ENCODE measurements around the gene MAP1LC3A.

Gene MAP1LC3A

DNA sequence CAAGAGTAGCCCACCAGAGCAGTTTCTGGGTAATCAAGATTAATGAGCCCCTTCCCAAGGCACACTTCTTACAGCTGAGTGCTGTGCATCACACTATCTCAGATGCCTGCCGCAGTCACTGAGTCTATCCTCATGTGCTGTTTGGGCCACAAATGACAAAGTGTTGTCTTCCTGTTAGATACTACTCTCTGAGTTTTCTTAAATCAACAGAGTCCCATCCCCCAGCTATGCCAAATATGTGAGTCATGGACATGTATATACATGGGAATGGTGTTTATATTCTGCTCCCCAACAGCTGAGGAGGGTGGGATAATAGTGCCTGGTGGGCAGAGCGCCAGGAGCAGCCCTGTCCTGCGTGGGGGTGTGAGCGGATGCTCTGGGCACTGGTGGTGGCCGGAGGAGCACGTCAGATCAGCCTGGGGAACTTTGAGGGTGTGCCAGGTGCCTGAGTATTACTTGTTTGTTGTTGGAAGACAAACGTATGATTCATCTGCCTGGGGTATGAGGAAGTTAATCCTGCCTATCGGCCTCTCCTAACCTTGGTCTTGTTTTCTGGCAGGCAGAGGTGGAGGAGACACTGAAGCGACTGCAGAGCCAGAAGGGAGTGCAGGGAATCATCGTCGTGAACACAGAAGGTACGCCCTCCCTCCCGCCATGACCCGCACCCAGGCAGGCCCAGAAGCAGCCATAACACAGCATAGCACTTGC, 32.7 kb upstream of the MAP1LC3A start:
- WGBS (ENCODE audit: extremely low coverage, insufficient coverage, low lambda C conversion rate) = no CpG with 5 or more reads among the region's 14 CpGs
- H3K4me3 ChIP-seq (ENCODE audit: low read length) = no peak overlapping the region
- no peak overlapping the region for H3K56ac ChIP-seq (ENCODE audit: low read length)
- peak; percentile 51 for DNase-seq
- H4K5ac ChIP-seq (ENCODE audit: low read length) = no peak overlapping the region
- H3K27ac ChIP-seq (ENCODE audit: low read depth, low read length) = no peak overlapping the region
- peaks cover 8% of the 10 kb centered on the region for H3K36me3 ChIP-seq (ENCODE audit: control insufficient read depth, insufficient read depth, low read length)
- H3K18ac ChIP-seq (ENCODE audit: low read length) = no peak overlapping the region
- no peak overlapping the region for H2BK120ac ChIP-seq (ENCODE audit: low read depth, low read length)
- H3K9ac ChIP-seq (ENCODE audit: low read length) = no peak overlapping the region
- no peak overlapping the region for H4K8ac ChIP-seq (ENCODE audit: low read depth, low read length)
- no peak overlapping the region for H3K4me2 ChIP-seq (ENCODE audit: low read length)
- no peak overlapping the region for H2BK5ac ChIP-seq (ENCODE audit: low read length)
- H2AK5ac ChIP-seq (ENCODE audit: low read length) = no peak overlapping the region
- H3K4me1 ChIP-seq (ENCODE audit: control insufficient read depth, low read depth, low read length) = no peaks in the 10 kb centered on the region
- H3K23ac ChIP-seq (ENCODE audit: low read length) = no peak overlapping the region
- H2BK15ac ChIP-seq (replicated peaks; ENCODE audit: low read depth) = no peak overlapping the region
- peaks cover 19% of the 10 kb centered on the region for H3K79me2 ChIP-seq (ENCODE audit: control insufficient read depth, insufficient read depth, low read length)
- no peak overlapping the region for H3K4ac ChIP-seq (ENCODE audit: low read depth, low read length)
- H3K79me1 ChIP-seq (ENCODE audit: low read length) = peaks cover 20% of the 10 kb centered on the region
- H3K27me3 ChIP-seq (ENCODE audit: insufficient read depth, low read length, poor library complexity) = no peaks in the 10 kb centered on the region

DNA sequence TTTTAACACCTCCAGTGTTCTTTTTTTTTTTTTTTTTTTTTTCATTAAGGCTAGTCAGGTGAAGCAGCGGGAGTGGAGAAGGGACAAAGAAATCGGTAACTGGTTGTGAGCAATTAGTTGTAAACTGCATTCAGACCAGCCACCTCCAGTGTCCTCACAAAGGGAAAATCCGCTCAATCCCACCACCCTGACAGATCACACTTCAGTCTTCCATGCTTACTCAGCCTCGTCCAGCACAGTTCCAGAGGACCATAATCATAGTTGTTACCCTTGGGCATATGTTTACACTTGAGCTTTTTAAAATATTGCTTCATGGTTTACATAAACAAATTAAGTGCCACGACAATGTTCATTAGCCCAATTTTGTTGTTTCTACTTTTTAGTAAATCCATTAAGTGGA, 32.1 kb upstream of the MAP1LC3A start:
- H2AK5ac ChIP-seq (ENCODE audit: low read length) = no peak overlapping the region
- H3K23ac ChIP-seq (ENCODE audit: low read length) = no peak overlapping the region
- peaks cover 19% of the 10 kb centered on the region for H3K79me2 ChIP-seq (ENCODE audit: control insufficient read depth, insufficient read depth, low read length)
- H3K4me2 ChIP-seq (ENCODE audit: low read length) = no peak overlapping the region
- peaks cover 22% of the 10 kb centered on the region for H3K79me1 ChIP-seq (ENCODE audit: low read length)
- H3K56ac ChIP-seq (ENCODE audit: low read length) = no peak overlapping the region
- no peak for DNase-seq
- H2BK120ac ChIP-seq (ENCODE audit: low read depth, low read length) = no peak overlapping the region
- H4K5ac ChIP-seq (ENCODE audit: low read length) = no peak overlapping the region
- H3K27me3 ChIP-seq (ENCODE audit: insufficient read depth, low read length, poor library complexity) = no peaks in the 10 kb centered on the region
- no peak overlapping the region for H3K27ac ChIP-seq (ENCODE audit: low read depth, low read length)
- H3K9ac ChIP-seq (ENCODE audit: low read length) = no peak overlapping the region
- WGBS (ENCODE audit: extremely low coverage, insufficient coverage, low lambda C conversion rate) = no CpG with 5 or more reads among the region's 5 CpGs
- H3K36me3 ChIP-seq (ENCODE audit: control insufficient read depth, insufficient read depth, low read length) = peaks cover 8% of the 10 kb centered on the region
- H3K4me3 ChIP-seq (ENCODE audit: low read length) = no peak overlapping the region
- no peaks in the 10 kb centered on the region for H3K4me1 ChIP-seq (ENCODE audit: control insufficient read depth, low read depth, low read length)
- H3K18ac ChIP-seq (ENCODE audit: low read length) = no peak overlapping the region
- H2BK5ac ChIP-seq (ENCODE audit: low read length) = no peak overlapping the region
- H2BK15ac ChIP-seq (replicated peaks; ENCODE audit: low read depth) = no peak overlapping the region
- H3K4ac ChIP-seq (ENCODE audit: low read depth, low read length) = no peak overlapping the region
- H4K8ac ChIP-seq (ENCODE audit: low read depth, low read length) = no peak overlapping the region

DNA sequence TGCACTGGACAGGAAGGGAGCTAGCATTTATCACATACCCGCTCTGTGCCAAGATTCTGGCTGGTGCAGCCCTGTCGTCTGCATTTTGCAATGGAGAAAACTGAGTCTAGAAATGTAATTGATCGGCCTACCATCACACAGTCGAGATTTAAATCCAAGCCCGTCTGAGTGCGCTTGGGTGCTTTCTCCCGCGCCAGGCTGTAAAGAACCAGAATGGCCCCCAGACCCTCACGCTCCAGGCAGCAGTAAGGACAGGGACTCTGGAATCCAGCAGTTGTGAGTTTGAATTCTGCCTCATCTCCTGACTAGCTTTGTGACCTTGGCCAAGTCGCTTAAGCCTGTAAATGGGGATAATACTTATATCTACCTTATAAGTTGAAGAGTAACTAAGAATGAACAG, 31.5 kb upstream of the MAP1LC3A start:
- Histone ChIP-seq H4K5ac (ENCODE audit: low read length) (no peak overlapping the region), H4K8ac (ENCODE audit: low read depth, low read length) (no peak overlapping the region), H3K79me1 (ENCODE audit: low read length) (peaks cover 26% of the 10 kb centered on the region), H3K4ac (ENCODE audit: low read depth, low read length) (no peak overlapping the region), H3K56ac (ENCODE audit: low read length) (no peak overlapping the region), H3K4me2 (ENCODE audit: low read length) (no peak overlapping the region), H3K23ac (ENCODE audit: low read length) (no peak overlapping the region), H2AK5ac (ENCODE audit: low read length) (no peak overlapping the region), H2BK120ac (ENCODE audit: low read depth, low read length) (no peak overlapping the region), H3K27me3 (ENCODE audit: insufficient read depth, low read length, poor library complexity) (no peaks in the 10 kb centered on the region), H3K27ac (ENCODE audit: low read depth, low read length) (no peak overlapping the region), H3K4me1 (ENCODE audit: control insufficient read depth, low read depth, low read length) (no peaks in the 10 kb centered on the region), H2BK5ac (ENCODE audit: low read length) (no peak overlapping the region), H3K79me2 (ENCODE audit: control insufficient read depth, insufficient read depth, low read length) (peaks cover 19% of the 10 kb centered on the region), H2BK15ac (replicated peaks; ENCODE audit: low read depth) (no peak overlapping the region), H3K4me3 (ENCODE audit: low read length) (no peak overlapping the region), H3K36me3 (ENCODE audit: control insufficient read depth, insufficient read depth, low read length) (peaks cover 8% of the 10 kb centered on the region), H3K9ac (ENCODE audit: low read length) (no peak overlapping the region), H3K18ac (ENCODE audit: low read length) (no peak overlapping the region)
- WGBS (ENCODE audit: extremely low coverage, insufficient coverage, low lambda C conversion rate) = no CpG with 5 or more reads among the region's 10 CpGs
- DNase-seq = no peak

DNA sequence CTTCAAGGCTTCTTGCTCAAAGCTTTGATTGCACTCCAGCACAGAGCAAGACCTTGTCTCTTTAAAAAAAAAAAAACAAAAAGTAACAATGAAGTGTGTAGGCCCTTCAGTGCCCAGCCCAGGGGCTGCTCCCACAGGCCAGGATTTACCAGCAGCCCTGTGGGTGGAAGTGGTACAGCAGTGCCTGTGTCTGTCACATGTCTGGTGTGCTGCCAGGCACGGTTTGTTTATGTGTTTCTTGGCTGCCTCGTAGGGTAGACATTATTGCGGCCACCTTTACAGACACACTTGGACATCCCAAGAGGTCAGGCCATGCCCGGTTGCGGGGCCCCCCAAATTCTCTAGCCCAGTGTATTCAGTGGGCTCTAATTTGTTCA, 29.6 kb upstream of the MAP1LC3A start:
- H3K79me1 ChIP-seq (ENCODE audit: low read length) = peaks cover 17% of the 10 kb centered on the region
- no peak overlapping the region for H3K23ac ChIP-seq (ENCODE audit: low read length)
- H3K79me2 ChIP-seq (ENCODE audit: control insufficient read depth, insufficient read depth, low read length) = peaks cover 8% of the 10 kb centered on the region
- H2AK5ac ChIP-seq (ENCODE audit: low read length) = no peak overlapping the region
- H3K36me3 ChIP-seq (ENCODE audit: control insufficient read depth, insufficient read depth, low read length) = peaks cover 10% of the 10 kb centered on the region
- no peak overlapping the region for H2BK15ac ChIP-seq (replicated peaks; ENCODE audit: low read depth)
- H3K27ac ChIP-seq (ENCODE audit: low read depth, low read length) = no peak overlapping the region
- H3K4ac ChIP-seq (ENCODE audit: low read depth, low read length) = no peak overlapping the region
- WGBS (ENCODE audit: extremely low coverage, insufficient coverage, low lambda C conversion rate) = no CpG with 5 or more reads among the region's 5 CpGs
- no peak overlapping the region for H2BK120ac ChIP-seq (ENCODE audit: low read depth, low read length)
- no peaks in the 10 kb centered on the region for H3K27me3 ChIP-seq (ENCODE audit: insufficient read depth, low read length, poor library complexity)
- H3K4me1 ChIP-seq (ENCODE audit: control insufficient read depth, low read depth, low read length) = no peaks in the 10 kb centered on the region
- no peak overlapping the region for H4K5ac ChIP-seq (ENCODE audit: low read length)
- H3K4me2 ChIP-seq (ENCODE audit: low read length) = no peak overlapping the region
- H3K18ac ChIP-seq (ENCODE audit: low read length) = no peak overlapping the region
- H2BK5ac ChIP-seq (ENCODE audit: low read length) = no peak overlapping the region
- H4K8ac ChIP-seq (ENCODE audit: low read depth, low read length) = no peak overlapping the region
- H3K9ac ChIP-seq (ENCODE audit: low read length) = no peak overlapping the region
- DNase-seq = no peak
- H3K4me3 ChIP-seq (ENCODE audit: low read length) = no peak overlapping the region
- no peak overlapping the region for H3K56ac ChIP-seq (ENCODE audit: low read length)

DNA sequence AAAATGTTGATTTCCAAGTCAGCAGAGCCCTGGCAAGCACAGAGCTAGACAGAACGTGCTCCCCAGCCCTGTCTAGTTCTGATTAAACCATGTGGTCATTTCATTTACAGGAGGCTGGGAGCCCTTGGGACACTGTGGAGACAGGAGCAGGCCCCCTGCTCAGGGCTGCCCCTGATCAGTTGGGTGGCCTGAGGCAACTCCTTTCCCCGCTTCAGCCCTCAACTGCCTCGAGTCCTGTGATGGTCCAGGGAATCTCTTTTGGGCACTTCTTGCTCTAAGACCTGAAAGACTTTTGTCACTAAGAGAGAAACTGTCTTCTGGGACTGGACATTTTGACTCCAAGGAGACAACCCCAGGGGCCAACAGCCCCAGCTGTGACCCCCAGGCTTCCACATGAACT, 28.8 kb upstream of the MAP1LC3A start:
- Histone ChIP-seq H2BK120ac (ENCODE audit: low read depth, low read length) (no peak overlapping the region), H3K4me1 (ENCODE audit: control insufficient read depth, low read depth, low read length) (no peaks in the 10 kb centered on the region), H3K4me2 (ENCODE audit: low read length) (no peak overlapping the region), H3K23ac (ENCODE audit: low read length) (no peak overlapping the region), H3K36me3 (ENCODE audit: control insufficient read depth, insufficient read depth, low read length) (peaks cover 13% of the 10 kb centered on the region), H3K27ac (ENCODE audit: low read depth, low read length) (no peak overlapping the region), H4K8ac (ENCODE audit: low read depth, low read length) (no peak overlapping the region), H3K56ac (ENCODE audit: low read length) (no peak overlapping the region), H2BK15ac (replicated peaks; ENCODE audit: low read depth) (no peak overlapping the region), H4K5ac (ENCODE audit: low read length) (no peak overlapping the region), H2AK5ac (ENCODE audit: low read length) (no peak overlapping the region), H3K27me3 (ENCODE audit: insufficient read depth, low read length, poor library complexity) (no peaks in the 10 kb centered on the region), H2BK5ac (ENCODE audit: low read length) (no peak overlapping the region), H3K4ac (ENCODE audit: low read depth, low read length) (no peak overlapping the region), H3K18ac (ENCODE audit: low read length) (no peak overlapping the region), H3K9ac (ENCODE audit: low read length) (no peak overlapping the region), H3K79me2 (ENCODE audit: control insufficient read depth, insufficient read depth, low read length) (peaks cover 3% of the 10 kb centered on the region), H3K4me3 (ENCODE audit: low read length) (no peak overlapping the region), H3K79me1 (ENCODE audit: low read length) (peaks cover 15% of the 10 kb centered on the region)
- WGBS (ENCODE audit: extremely low coverage, insufficient coverage, low lambda C conversion rate) = no CpG with 5 or more reads among the region's 3 CpGs
- no peak for DNase-seq

DNA sequence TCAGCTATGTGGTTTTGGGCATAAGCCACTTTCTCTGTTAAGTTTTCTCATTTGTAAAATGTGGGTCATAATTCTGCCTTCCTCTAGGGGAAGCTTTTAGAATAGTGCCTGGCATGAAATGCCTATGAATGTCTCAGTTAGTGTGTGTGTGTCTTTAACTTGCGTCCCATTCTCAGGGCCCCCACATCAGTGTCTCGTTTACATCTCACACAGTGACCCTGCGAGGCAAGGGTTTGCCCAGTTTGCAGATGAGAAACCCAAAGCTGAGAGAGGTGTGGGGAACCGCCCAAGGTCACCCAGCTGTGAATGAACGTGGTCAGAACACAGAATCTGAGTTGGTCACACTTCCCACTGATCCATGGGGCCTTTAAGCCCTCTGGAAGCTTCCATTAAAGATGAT, 28.2 kb upstream of the MAP1LC3A start:
- H2BK15ac ChIP-seq (replicated peaks; ENCODE audit: low read depth) = no peak overlapping the region
- no peak overlapping the region for H3K56ac ChIP-seq (ENCODE audit: low read length)
- no peak overlapping the region for H3K27ac ChIP-seq (ENCODE audit: low read depth, low read length)
- no peak overlapping the region for H4K8ac ChIP-seq (ENCODE audit: low read depth, low read length)
- H3K4me2 ChIP-seq (ENCODE audit: low read length) = no peak overlapping the region
- no CpG with 5 or more reads among the region's 5 CpGs for WGBS (ENCODE audit: extremely low coverage, insufficient coverage, low lambda C conversion rate)
- no peak for DNase-seq
- no peak overlapping the region for H2AK5ac ChIP-seq (ENCODE audit: low read length)
- H3K4ac ChIP-seq (ENCODE audit: low read depth, low read length) = no peak overlapping the region
- no peak overlapping the region for H2BK5ac ChIP-seq (ENCODE audit: low read length)
- H3K18ac ChIP-seq (ENCODE audit: low read length) = no peak overlapping the region
- H3K79me2 ChIP-seq (ENCODE audit: control insufficient read depth, insufficient read depth, low read length) = peaks cover 2% of the 10 kb centered on the region
- H3K9ac ChIP-seq (ENCODE audit: low read length) = no peak overlapping the region
- H3K36me3 ChIP-seq (ENCODE audit: control insufficient read depth, insufficient read depth, low read length) = peaks cover 15% of the 10 kb centered on the region
- H4K5ac ChIP-seq (ENCODE audit: low read length) = no peak overlapping the region
- H3K4me1 ChIP-seq (ENCODE audit: control insufficient read depth, low read depth, low read length) = no peaks in the 10 kb centered on the region
- peaks cover 13% of the 10 kb centered on the region for H3K79me1 ChIP-seq (ENCODE audit: low read length)
- no peak overlapping the region for H3K4me3 ChIP-seq (ENCODE audit: low read length)
- H2BK120ac ChIP-seq (ENCODE audit: low read depth, low read length) = no peak overlapping the region
- H3K27me3 ChIP-seq (ENCODE audit: insufficient read depth, low read length, poor library complexity) = no peaks in the 10 kb centered on the region
- no peak overlapping the region for H3K23ac ChIP-seq (ENCODE audit: low read length)

All from mesendoderm (in vitro differentiated cells).